ENCODE measurements around the gene PEX1. TPM values are rescaled to one million over a fixed set of nuclear protein-coding genes. Genes with fewer than 3 reads are reported as not detected.

PEX1 gene
- total and polyA plus RNA-seq, 2 donors (not counting 3 experiments of a cell fraction or from before 2014, with no cell fraction given): 8.4 to 11.7 TPM

DNA sequence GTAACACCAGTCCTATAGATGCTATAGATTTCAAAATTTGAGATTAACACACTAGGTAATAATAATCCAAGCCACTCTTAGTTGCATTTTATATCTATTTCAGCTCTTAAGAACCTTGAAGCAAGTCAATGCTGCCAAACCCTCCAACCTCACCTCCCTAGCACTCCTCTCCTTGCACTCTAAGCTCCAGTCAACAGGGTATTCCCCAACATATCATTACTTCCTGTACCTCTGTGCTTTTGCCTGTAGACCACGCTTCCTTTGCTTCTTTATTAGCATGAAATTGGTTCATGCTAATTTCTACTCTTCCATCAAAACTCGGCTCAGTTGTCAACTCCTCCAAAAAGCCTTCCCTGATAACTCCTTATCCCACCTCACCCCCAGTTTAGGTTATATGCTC lies 24.6 kb downstream of the PEX1 start:
- no peaks in the 10 kb centered on the region for H4K20me1 ChIP-seq (replicated peaks; ENCODE audit: control insufficient read depth, extremely low read depth, insufficient read depth, low read length)
- no peak overlapping the region for H2AFZ ChIP-seq (ENCODE audit: low read depth, low read length)
- H3K27ac ChIP-seq (ENCODE audit: insufficient read depth, low read depth, low read length): no peak overlapping the region
- no peaks in the 10 kb centered on the region for H3K79me2 ChIP-seq (ENCODE audit: control insufficient read depth, insufficient read depth, low read length)
- no peak for DNase-seq (ENCODE audit: low read depth, low spot score)
- TF ChIP-seq CTCF (IDR thresholded peaks at IDR 0.05; ENCODE audit: extremely low read depth in 1 of 2, insufficient read depth in 1 of 2, low read depth in 1 of 2, low read length in 2 of 2): no peak
- TF ChIP-seq, protein P1, sequence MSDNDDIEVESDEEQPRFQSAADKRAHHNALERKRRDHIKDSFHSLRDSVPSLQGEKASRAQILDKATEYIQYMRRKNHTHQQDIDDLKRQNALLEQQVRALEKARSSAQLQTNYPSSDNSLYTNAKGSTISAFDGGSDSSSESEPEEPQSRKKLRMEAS (IDR thresholded peaks at IDR 0.05; ENCODE audit: insufficient read depth, insufficient read length): no peak
- TF ChIP-seq POLR2A (IDR thresholded peaks at IDR 0.05; ENCODE audit: low read depth, low read length): no peak
- TF ChIP-seq MYC (IDR thresholded peaks at IDR 0.05; ENCODE audit: low read depth, low read length): no peak
- TF ChIP-seq EZH2 (IDR thresholded peaks at IDR 0.05; ENCODE audit: borderline replicate concordance, low read depth, low read length, severe bottlenecking): no peak
- TF ChIP-seq JUN (IDR thresholded peaks at IDR 0.05; ENCODE audit: borderline replicate concordance, insufficient read depth, insufficient read length, low read depth): no peak
- no peak for TF ChIP-seq POLR2AphosphoS5 (IDR thresholded peaks at IDR 0.05; ENCODE audit: insufficient read depth, low read depth, low read length)
- TF ChIP-seq FOS (IDR thresholded peaks at IDR 0.05; ENCODE audit: borderline replicate concordance, insufficient read depth, low read length): no peak
- TF ChIP-seq GATA2 (IDR thresholded peaks at IDR 0.05; ENCODE audit: insufficient read depth, insufficient read length, low read depth, low read length): no peak
- H3K9ac ChIP-seq (replicated peaks; ENCODE audit: extremely low read depth, insufficient read depth, low read length): no peak overlapping the region
- BruUV-seq (replicated peaks): no TSS peak
- dilution Hi-C loops (cut with MboI; ENCODE audit: extremely low pct_ligation_motif_present, low sequenced_read_pairs): no loop called here
- ChIA-PET POLR2A (no interaction called here), CTCF (no interaction called here)
- no peak for FAIRE-seq
- H3K9me1 ChIP-seq (replicated peaks; ENCODE audit: control insufficient read depth, extremely low read depth, insufficient read depth, low read length): no peaks in the 10 kb centered on the region
- no peaks in the 10 kb centered on the region for H3K27me3 ChIP-seq (ENCODE audit: control insufficient read depth in 2 of 2, insufficient read depth in 2 of 2, low read length in 2 of 2)
- H3K9me3 ChIP-seq (replicated peaks; ENCODE audit: control insufficient read depth, insufficient read depth, low read length): no peaks in the 10 kb centered on the region
- H3K36me3 ChIP-seq (ENCODE audit: control insufficient read depth in 2 of 2, extremely low read depth in 1 of 2, insufficient read depth in 2 of 2, low read length in 2 of 2): peaks cover 0 to 2% of the 10 kb centered on the region in 2 experiments
- no peaks in the 10 kb centered on the region for H3K4me1 ChIP-seq (ENCODE audit: control insufficient read depth, extremely low read depth, insufficient read depth, low read length)
- no peak overlapping the region for H3K4me3 ChIP-seq (replicated peaks in 1 of 3; ENCODE audit: insufficient read depth in 1 of 3, low read depth in 1 of 3, low read length in 3 of 3)
- no peak overlapping the region for H3K4me2 ChIP-seq (ENCODE audit: insufficient read depth, low read length)
- intact Hi-C loops (cut with micrococcal nuclease): no loop called here
